GM19397 (cell line): Measurements from ENCODE around the gene LHX6.

Experiments
- ATAC-seq: cut with Tn5 transposase; IDR thresholded peaks from one replicate; pipeline ENCODE4 v1.9.1; 2021; ENCODE audit warnings: mild to moderate bottlenecking, moderate library complexity; ENCODE audit not compliant: unreplicated experiment

Gene LHX6

DNA sequence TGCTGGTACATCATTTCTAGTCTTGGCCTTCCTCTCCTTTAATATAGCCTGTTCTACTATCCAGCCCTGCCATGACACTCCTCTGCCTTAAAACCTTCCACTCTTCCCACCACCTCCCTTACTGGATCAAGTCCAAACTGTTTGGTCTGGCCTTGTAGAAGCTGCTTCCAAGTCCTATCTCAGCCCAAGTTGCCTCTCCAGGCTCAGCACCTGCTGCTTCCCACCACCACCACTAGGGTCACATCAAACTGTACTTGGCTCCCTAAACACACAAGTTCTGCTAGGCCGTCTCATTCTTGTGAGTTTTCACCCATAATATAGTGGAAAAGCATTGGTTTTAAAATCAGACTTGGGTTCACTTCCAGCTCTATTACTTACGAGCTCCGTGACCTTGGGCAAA lies 70.6 kb downstream of the LHX6 start:
- ATAC-seq, result no peak

DNA sequence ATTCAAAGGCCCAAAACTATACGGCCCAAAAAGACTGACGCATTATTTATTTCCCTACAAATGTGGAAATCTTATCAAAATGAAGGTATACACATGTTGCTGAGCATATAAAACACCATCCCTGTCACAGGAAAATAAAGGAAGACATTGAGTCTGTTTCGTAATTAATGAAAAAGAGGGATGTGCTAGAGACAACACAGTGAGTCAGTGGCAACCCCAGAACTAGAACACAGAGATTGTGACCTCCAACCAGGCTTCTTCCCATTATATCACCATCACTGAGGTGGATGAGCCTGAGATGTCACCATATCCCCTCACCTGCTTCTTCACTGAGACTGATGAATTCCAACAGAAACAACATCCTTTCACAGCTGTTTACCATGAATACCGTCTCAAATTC lies 73.0 kb downstream of the LHX6 start:
- ATAC-seq, result no peak
